Astrocyte of the hippocampus (primary cell): ENCODE measurements around the gene EXD3.

Source experiments
- DNase-seq: peaks from one replicate; pipeline ENCODE4 v3.0.0; 2011; ENCODE audit warnings: low read depth, low spot score

The EXD3 gene

GRCh38 chr9:137272241-137273094, 150.5 kb downstream of the EXD3 start:
- DNase-seq: no peak

GRCh38 chr9:137271696-137272076, 151.3 kb downstream of the EXD3 start:
- DNase-seq: no peak

GRCh38 chr9:137270929-137271695, 151.8 kb downstream of the EXD3 start:
- peak; percentile 82 for DNase-seq

GRCh38 chr9:137269231-137269772, 153.7 kb downstream of the EXD3 start:
- no peak for DNase-seq

- DNase-seq: no peak
Observed at GRCh38 chr9:137268538-137269201, 154.3 kb downstream of the EXD3 start.

- no peak for DNase-seq
Observed at GRCh38 chr9:137267933-137268355, 155.0 kb downstream of the EXD3 start.

GRCh38 chr9:137266585-137267453, 156.1 kb downstream of the EXD3 start:
- no peak for DNase-seq

- no peak for DNase-seq
Observed at GRCh38 chr9:137266162-137266527, 156.8 kb downstream of the EXD3 start.

GRCh38 chr9:137265496-137266161, 157.3 kb downstream of the EXD3 start:
- DNase-seq: no peak

- no peak for DNase-seq
Observed at GRCh38 chr9:137264067-137264466, 158.9 kb downstream of the EXD3 start.

GRCh38 chr9:137263506-137263905, 159.5 kb downstream of the EXD3 start:
- DNase-seq: no peak

GRCh38 chr9:137262909-137263285, 160.1 kb downstream of the EXD3 start:
- no peak for DNase-seq

GRCh38 chr9:137262173-137262908, 160.6 kb downstream of the EXD3 start:
- DNase-seq: peak; percentile 70
